Vagina (tissue), 2 donors: ENCODE measurements around the gene IMMP2L.

ENCODE experiments used
- POLR2A ChIP-seq, 2 donors: fragments of 450-650 bp; IDR thresholded peaks; one replicate each; pipeline ENCODE4 v1.6.1; 2017; ENCODE audit warnings: antibody characterized with exemption in 2 of 2, mild to moderate bottlenecking in 2 of 2, moderate library complexity in 2 of 2
- TF ChIP-seq, protein P1 (sequence below), 3 experiments: fragments of 450-650 bp in 2 of 3; fragments of 200-600 bp in 1 of 3; sonication (generic) in 1 of 3; IDR thresholded peaks; one replicate each; pipeline ENCODE4 v1.5.1; 2017 to 2019; ENCODE audit warnings: antibody characterized with exemption in 3 of 3, mild to moderate bottlenecking in 2 of 3, moderate library complexity in 2 of 3

DNA sequence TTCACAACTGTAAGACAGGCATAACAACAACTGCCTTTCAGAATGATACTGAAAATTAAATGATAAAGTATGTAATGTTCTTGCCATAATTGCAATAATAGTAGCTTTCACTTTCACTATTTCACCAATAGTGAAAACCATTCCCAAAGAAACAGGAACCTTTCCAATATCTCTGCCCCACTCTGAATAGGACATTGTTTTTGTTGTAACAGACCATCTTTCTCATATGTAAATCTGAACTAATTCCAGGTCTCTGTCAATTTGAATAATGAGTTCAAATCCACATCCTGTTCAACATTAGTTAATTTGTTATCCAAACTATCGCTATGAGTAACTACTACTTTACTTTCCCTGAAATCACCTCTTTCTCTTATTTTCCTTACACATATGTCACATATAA lies 323.4 kb downstream of the IMMP2L start:
- TF ChIP-seq, protein P1, sequence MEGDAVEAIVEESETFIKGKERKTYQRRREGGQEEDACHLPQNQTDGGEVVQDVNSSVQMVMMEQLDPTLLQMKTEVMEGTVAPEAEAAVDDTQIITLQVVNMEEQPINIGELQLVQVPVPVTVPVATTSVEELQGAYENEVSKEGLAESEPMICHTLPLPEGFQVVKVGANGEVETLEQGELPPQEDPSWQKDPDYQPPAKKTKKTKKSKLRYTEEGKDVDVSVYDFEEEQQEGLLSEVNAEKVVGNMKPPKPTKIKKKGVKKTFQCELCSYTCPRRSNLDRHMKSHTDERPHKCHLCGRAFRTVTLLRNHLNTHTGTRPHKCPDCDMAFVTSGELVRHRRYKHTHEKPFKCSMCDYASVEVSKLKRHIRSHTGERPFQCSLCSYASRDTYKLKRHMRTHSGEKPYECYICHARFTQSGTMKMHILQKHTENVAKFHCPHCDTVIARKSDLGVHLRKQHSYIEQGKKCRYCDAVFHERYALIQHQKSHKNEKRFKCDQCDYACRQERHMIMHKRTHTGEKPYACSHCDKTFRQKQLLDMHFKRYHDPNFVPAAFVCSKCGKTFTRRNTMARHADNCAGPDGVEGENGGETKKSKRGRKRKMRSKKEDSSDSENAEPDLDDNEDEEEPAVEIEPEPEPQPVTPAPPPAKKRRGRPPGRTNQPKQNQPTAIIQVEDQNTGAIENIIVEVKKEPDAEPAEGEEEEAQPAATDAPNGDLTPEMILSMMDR (IDR thresholded peaks at IDR 0.05), result no peak
- no peak for TF ChIP-seq POLR2A (IDR thresholded peaks at IDR 0.05)
